T-helper 2 cell treated with Interferon-gamma antibody and Interleukin-4, amounts not matched to agents 5 μg/mL and 100 μg/mL, for 36 hours (primary cell): ENCODE data around the gene MAP10.

ENCODE experiments used
- DNase-seq: peaks from one replicate; pipeline ENCODE4 v3.0.0; 2021; ENCODE audit warnings: low spot score
- H3K27ac Mint-ChIP-seq: one replicate; pipeline ENCODE4 v1.8.0; 2021; ENCODE audit warnings: mild to moderate bottlenecking, mixed read lengths
- H3K27me3 Mint-ChIP-seq: one replicate; pipeline ENCODE4 v1.8.0; 2021; ENCODE audit warnings: low read depth, mixed read lengths
- H3K36me3 Mint-ChIP-seq: one replicate; pipeline ENCODE4 v1.8.0; 2021; ENCODE audit warnings: low read depth, mixed read lengths
- H3K4me1 Mint-ChIP-seq: one replicate; pipeline ENCODE4 v1.8.0; 2021; ENCODE audit warnings: low read depth, mixed read lengths
- H3K4me3 Mint-ChIP-seq: one replicate; pipeline ENCODE4 v1.8.0; 2022; ENCODE audit warnings: mild to moderate bottlenecking, moderate library complexity, mixed read lengths
- H3K9me3 Mint-ChIP-seq: one replicate; pipeline ENCODE4 v1.8.0; 2021; ENCODE audit warnings: mixed read lengths

Gene MAP10

GRCh38 chr1:232854798-232855159 lies 49.6 kb downstream of the MAP10 start:
- Mint-ChIP-seq H3K4me3 (no peak overlapping the region), H3K4me1 (peaks cover 6% of the 10 kb centered on the region), H3K9me3 (no peaks in the 10 kb centered on the region), H3K27ac (no peak overlapping the region), H3K36me3 (no peaks in the 10 kb centered on the region), H3K27me3 (peaks cover 9% of the 10 kb centered on the region)
- DNase-seq, result no peak

- Mint-ChIP-seq H3K27ac (no peak overlapping the region), H3K4me1 (peaks cover 6% of the 10 kb centered on the region), H3K36me3 (no peaks in the 10 kb centered on the region), H3K9me3 (no peaks in the 10 kb centered on the region), H3K4me3 (no peak overlapping the region), H3K27me3 (peaks cover 9% of the 10 kb centered on the region)
- DNase-seq, result no peak
These were observed 51.3 kb downstream of the MAP10 start for GRCh38 chr1:232856541-232856940.
